Mesendoderm (in vitro differentiated cells): ENCODE data around the gene PCDHB5.
A peak's percentile ranks its signal among the peaks of the same experiment; 100 is the strongest.
"Not testable (repeated sequence)": the region's sequence is repeated elsewhere in the genome, so short reads cannot be mapped to it uniquely, and the experiment has no call there.

Experiments used
- DNase-seq: peaks from one replicate; pipeline ENCODE4 v3.0.0; 2013
- H2AK5ac ChIP-seq: 2 replicates; pipeline ENCODE4 v1.6.1; 2013; ENCODE audit warnings: low read length, inconsistent platforms
- H2BK120ac ChIP-seq: 2 replicates; pipeline ENCODE4 v1.6.1; 2013; ENCODE audit warnings: low read depth, mild to moderate bottlenecking, low read length, moderate library complexity, mixed read lengths
- H2BK15ac ChIP-seq: replicated peaks from 2 replicates; pipeline ENCODE4 v1.6.1; 2013; ENCODE audit warnings: low read depth, mild to moderate bottlenecking, moderate library complexity
- H2BK5ac ChIP-seq: 2 replicates; pipeline ENCODE4 v1.6.1; 2013; ENCODE audit warnings: low read length, inconsistent platforms
- H3K18ac ChIP-seq: 2 replicates; pipeline ENCODE4 v1.6.1; 2013; ENCODE audit warnings: mild to moderate bottlenecking, low read length, mixed read lengths
- H3K23ac ChIP-seq: one replicate; pipeline ENCODE4 v1.6.1; 2013; ENCODE audit warnings: low read length
- H3K27ac ChIP-seq: 2 replicates; pipeline ENCODE4 v1.5.1; 2013; ENCODE audit warnings: low read depth, mild to moderate bottlenecking, inconsistent platforms, low read length, moderate library complexity
- H3K27me3 ChIP-seq: 2 replicates; pipeline ENCODE4 v1.6.1; 2013; ENCODE audit warnings: low read length, control low read depth, mild to moderate bottlenecking, inconsistent platforms; ENCODE audit not compliant: insufficient read depth, poor library complexity
- H3K36me3 ChIP-seq: 2 replicates; pipeline ENCODE4 v1.6.1; 2013; ENCODE audit warnings: low read length, inconsistent platforms; ENCODE audit not compliant: control insufficient read depth, insufficient read depth
- H3K4ac ChIP-seq: one replicate; pipeline ENCODE4 v1.6.1; 2013; ENCODE audit warnings: low read depth, mild to moderate bottlenecking, low read length, moderate library complexity
- H3K4me1 ChIP-seq: 2 replicates; pipeline ENCODE4 v1.6.1; 2013; ENCODE audit warnings: low read depth, low read length, inconsistent platforms; ENCODE audit not compliant: control insufficient read depth
- H3K4me2 ChIP-seq: 2 replicates; pipeline ENCODE4 v1.6.1; 2013; ENCODE audit warnings: low read length
- H3K4me3 ChIP-seq: 2 replicates; pipeline ENCODE4 v1.5.1; 2013; ENCODE audit warnings: mild to moderate bottlenecking, low read length
- H3K56ac ChIP-seq: one replicate; pipeline ENCODE4 v1.6.1; 2013; ENCODE audit warnings: low read length
- H3K79me1 ChIP-seq: 2 replicates; pipeline ENCODE4 v1.6.1; 2013; ENCODE audit warnings: low read length, inconsistent platforms
- H3K79me2 ChIP-seq: 2 replicates; pipeline ENCODE4 v1.6.1; 2013; ENCODE audit warnings: mild to moderate bottlenecking, low read length; ENCODE audit not compliant: control insufficient read depth, insufficient read depth
- H3K9ac ChIP-seq: 2 replicates; pipeline ENCODE4 v1.6.1; 2013; ENCODE audit warnings: low read length, inconsistent platforms
- H4K5ac ChIP-seq: one replicate; pipeline ENCODE4 v1.6.1; 2013; ENCODE audit warnings: low read length
- H4K8ac ChIP-seq: one replicate; pipeline ENCODE4 v1.6.1; 2013; ENCODE audit warnings: low read depth, mild to moderate bottlenecking, control low read depth, low read length, moderate library complexity
- WGBS: extraction: QIAGEN DNeasy Blood & Tissue Kit; methylation state at CpG from one replicate; pipeline ENCODE4 v1.1.7; 2013; ENCODE audit warnings: low lambda C conversion rate, missing lambda C conversion rate; ENCODE audit not compliant: insufficient coverage; ENCODE audit errors: extremely low coverage; 5-methylcytosine and 5-hydroxymethylcytosine counted together

Gene PCDHB5

DNA sequence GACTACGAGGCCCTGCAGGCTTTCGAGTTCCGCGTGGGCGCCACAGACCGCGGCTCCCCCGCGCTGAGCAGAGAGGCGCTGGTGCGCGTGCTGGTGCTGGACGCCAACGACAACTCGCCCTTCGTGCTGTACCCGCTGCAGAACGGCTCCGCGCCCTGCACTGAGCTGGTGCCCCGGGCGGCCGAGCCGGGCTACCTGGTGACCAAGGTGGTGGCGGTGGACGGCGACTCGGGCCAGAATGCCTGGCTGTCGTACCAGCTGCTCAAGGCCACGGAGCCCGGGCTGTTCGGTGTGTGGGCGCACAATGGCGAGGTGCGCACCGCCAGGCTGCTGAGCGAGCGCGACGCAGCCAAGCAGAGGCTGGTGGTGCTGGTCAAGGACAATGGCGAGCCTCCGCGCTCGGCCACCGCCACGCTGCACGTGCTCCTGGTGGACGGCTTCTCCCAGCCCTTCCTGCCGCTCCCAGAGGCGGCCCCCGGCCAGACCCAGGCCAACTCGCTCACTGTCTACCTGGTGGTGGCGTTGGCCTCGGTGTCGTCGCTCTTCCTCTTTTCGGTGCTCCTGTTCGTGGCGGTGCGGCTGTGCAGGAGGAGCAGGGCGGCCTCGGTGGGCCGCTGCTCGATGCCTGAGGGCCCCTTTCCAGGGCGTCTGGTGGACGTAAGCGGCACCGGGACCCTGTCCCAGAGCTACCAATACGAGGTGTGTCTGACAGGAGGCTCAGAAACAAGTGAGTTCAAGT lies 49.3 kb downstream of the PCDHB5 start:
- H3K56ac ChIP-seq, H2BK5ac ChIP-seq, H3K36me3 ChIP-seq, DNase-seq, H3K4me1 ChIP-seq, H3K4me2 ChIP-seq, H4K8ac ChIP-seq, H4K5ac ChIP-seq, H3K18ac ChIP-seq, H2AK5ac ChIP-seq, H3K23ac ChIP-seq, H3K9ac ChIP-seq, H3K4me3 ChIP-seq, H2BK15ac ChIP-seq, H3K27me3 ChIP-seq, H3K4ac ChIP-seq, H3K79me2 ChIP-seq, H2BK120ac ChIP-seq, H3K79me1 ChIP-seq, H3K27ac ChIP-seq: not testable (repeated sequence)
- no CpG with 5 or more reads among the region's 69 CpGs for WGBS

GRCh38 chr5:141186897-141187512 lies 52.0 kb downstream of the PCDHB5 start, which contains the start of gene PCDHB9:
TSS of gene PCDHB9 (plus strand) at chr5:141187161. CDS start at chr5:141187319, 158 bp downstream.
- peak; percentile 73 for DNase-seq
- Histone ChIP-seq H3K36me3 (no peaks in the 10 kb centered on the region), H3K79me1 (no peaks in the 10 kb centered on the region), H2BK120ac (no peak within 1 kb of the TSS), H2BK15ac (no peak within 1 kb of the TSS), H3K27ac (no peak within 1 kb of the TSS), H3K4ac (no peak within 1 kb of the TSS), H3K4me2 (no peak within 1 kb of the TSS), H3K23ac (no peak within 1 kb of the TSS), H3K56ac (no peak within 1 kb of the TSS), H2AK5ac (no peak within 1 kb of the TSS), H4K5ac (no peak within 1 kb of the TSS), H3K18ac (peak within 1 kb of the TSS; percentile 30), H3K4me3 (no peak within 1 kb of the TSS), H3K27me3 (no peaks in the 10 kb centered on the region), H3K79me2 (no peaks in the 10 kb centered on the region), H4K8ac (peak within 1 kb of the TSS; percentile 39), H2BK5ac (no peak within 1 kb of the TSS), H3K9ac (peak within 1 kb of the TSS; percentile 8), H3K4me1 (no peaks in the 10 kb centered on the region)
- no CpG with 5 or more reads among the region's 9 CpGs for WGBS
